ENCODE measurements around the gene KIF23. TPM values are rescaled to one million over a fixed set of nuclear protein-coding genes. Genes with fewer than 3 reads are reported as not detected.
A peak's percentile ranks its signal among the peaks of the same experiment; 100 is the strongest.

KIF23 gene
- total RNA-seq: 3.7 and 7.3 TPM in 2 replicates

DNA sequence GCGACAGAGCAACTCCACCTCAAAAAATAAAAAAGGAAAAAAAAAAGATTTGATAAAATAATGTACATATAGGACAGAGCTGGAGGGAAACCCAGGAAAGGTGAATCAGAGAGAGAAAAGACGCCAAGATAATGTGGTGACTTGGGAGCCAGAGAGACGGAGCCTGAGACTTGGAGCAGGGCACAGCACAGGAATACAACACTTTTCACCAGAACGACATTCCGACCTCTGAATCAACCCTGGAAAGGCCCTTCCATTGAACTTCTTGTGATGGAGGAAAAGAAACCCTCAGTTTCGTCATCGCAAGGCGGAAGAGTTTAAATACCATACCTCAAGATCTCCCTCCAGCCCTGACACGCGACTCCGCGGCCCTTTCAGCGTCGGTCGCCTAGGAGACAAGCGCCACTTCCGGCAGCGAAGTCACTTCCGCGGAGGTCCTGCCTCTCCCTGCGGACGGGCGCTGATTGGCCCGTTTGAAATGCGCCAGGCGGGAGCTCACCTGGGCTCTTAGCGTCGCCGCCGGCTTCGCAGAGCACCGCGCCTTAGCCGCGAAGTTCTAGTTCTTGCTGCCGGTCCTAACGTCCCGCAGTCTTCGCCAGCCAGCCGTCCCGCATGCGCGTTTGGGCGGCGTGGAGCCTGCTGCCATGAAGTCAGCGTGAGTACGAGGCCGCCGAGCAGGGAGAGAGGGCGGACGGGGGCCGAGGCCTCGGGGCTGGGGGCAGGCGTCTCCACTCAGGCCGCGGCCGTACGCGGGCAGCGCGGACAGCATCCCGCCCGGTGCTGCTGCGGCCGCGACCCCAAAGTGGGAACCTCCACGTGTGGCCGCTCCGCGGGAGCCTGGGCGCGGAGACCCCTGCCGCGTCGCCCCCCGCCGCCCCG lies at the start of gene KIF23:
TSS of gene KIF23 (plus strand) at position 528 of the 879 bp plus-strand sequence. CDS start at position 645, 117 bp downstream.
- Histone ChIP-seq H3K27me3 (ENCODE audit: control insufficient read depth, insufficient read depth, low read length) (no peaks in the 10 kb centered on the region), H3K36me3 (ENCODE audit: control insufficient read depth, insufficient read depth, low read length) (no peaks in the 10 kb centered on the region), H3K4me3 (ENCODE audit: low read depth, low read length) (peak within 1 kb of the TSS; percentile 83)
- FAIRE-seq (no peak), DNase-seq (ENCODE audit: low read depth) (peak; percentile 90)
- TF ChIP-seq, protein P1, sequence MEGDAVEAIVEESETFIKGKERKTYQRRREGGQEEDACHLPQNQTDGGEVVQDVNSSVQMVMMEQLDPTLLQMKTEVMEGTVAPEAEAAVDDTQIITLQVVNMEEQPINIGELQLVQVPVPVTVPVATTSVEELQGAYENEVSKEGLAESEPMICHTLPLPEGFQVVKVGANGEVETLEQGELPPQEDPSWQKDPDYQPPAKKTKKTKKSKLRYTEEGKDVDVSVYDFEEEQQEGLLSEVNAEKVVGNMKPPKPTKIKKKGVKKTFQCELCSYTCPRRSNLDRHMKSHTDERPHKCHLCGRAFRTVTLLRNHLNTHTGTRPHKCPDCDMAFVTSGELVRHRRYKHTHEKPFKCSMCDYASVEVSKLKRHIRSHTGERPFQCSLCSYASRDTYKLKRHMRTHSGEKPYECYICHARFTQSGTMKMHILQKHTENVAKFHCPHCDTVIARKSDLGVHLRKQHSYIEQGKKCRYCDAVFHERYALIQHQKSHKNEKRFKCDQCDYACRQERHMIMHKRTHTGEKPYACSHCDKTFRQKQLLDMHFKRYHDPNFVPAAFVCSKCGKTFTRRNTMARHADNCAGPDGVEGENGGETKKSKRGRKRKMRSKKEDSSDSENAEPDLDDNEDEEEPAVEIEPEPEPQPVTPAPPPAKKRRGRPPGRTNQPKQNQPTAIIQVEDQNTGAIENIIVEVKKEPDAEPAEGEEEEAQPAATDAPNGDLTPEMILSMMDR (IDR thresholded peaks at IDR 0.05; ENCODE audit: insufficient read depth, low read length, severe bottlenecking): no peak

DNA sequence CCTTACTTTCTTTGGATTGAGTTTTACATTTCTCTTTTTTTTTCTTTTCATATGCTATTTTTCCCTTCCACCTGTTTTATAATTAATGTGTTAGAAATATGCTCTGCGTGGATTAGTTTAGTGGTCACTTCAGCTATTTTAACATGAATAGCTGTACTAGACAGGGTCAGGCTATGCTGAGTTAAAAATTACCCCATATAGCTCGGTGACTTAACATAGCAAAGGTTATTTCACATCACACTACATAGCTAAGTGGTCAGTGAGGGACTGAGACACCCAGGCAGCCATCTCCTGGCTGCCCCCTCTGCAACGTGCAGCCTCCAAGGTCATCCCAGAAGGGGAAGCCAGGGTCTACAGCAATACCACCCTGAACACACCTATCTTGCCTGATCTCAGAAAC lies 46.9 kb upstream of the KIF23 start:
- no peaks in the 10 kb centered on the region for H3K36me3 ChIP-seq (ENCODE audit: control insufficient read depth, insufficient read depth, low read length)
- DNase-seq (ENCODE audit: low read depth) (no peak), FAIRE-seq (no peak)
- H3K27me3 ChIP-seq (ENCODE audit: control insufficient read depth, insufficient read depth, low read length): no peaks in the 10 kb centered on the region
- H3K4me3 ChIP-seq (ENCODE audit: low read depth, low read length): no peak overlapping the region
- TF ChIP-seq, protein P1 (IDR thresholded peaks at IDR 0.05; ENCODE audit: insufficient read depth, low read length, severe bottlenecking): no peak

DNA sequence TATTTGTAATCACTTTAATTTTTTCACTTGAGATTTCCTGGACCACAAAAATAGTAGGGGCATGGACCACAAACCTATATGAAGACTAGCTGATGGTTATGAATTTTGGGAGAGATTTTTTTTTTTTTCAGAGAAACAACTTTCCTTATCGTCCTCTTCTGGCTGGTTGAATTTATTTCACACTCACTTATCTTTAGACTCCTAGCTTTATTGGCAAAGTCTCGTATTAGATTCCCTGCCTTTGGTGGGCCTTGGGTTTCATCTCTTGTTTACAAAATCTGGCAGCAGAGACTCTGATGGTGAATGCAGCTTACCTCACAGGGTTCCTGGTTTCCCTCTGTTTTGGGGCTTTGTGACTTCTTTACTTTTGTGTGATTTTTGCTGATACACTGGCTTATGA lies 44.5 kb upstream of the KIF23 start:
- Histone ChIP-seq H3K4me3 (ENCODE audit: low read depth, low read length) (no peak overlapping the region), H3K36me3 (ENCODE audit: control insufficient read depth, insufficient read depth, low read length) (no peaks in the 10 kb centered on the region), H3K27me3 (ENCODE audit: control insufficient read depth, insufficient read depth, low read length) (no peaks in the 10 kb centered on the region)
- no peak for DNase-seq (ENCODE audit: low read depth)
- TF ChIP-seq, protein P1 (IDR thresholded peaks at IDR 0.05; ENCODE audit: insufficient read depth, low read length, severe bottlenecking): no peak
- no peak for FAIRE-seq

DNA sequence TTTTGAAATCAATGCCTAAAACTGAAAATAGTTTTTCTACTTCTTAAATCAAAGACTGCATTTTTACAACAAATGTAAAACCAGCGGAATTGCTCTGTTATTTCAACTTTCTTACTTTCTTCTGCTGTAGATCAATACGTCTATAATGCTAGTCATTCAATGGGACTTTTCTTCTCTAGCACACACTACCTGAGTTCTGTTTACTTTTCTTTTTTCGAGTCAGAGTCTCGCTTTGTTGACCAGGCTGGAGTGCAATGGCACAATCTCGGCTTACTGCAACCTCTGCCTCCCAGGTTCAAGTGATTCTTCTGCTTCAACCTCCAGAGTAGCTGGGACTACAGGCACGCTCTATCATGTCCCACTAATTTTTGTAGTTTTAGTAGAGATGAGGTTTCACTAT lies 40.7 kb upstream of the KIF23 start:
- H3K27me3 ChIP-seq (ENCODE audit: control insufficient read depth, insufficient read depth, low read length): no peaks in the 10 kb centered on the region
- FAIRE-seq: no peak
- DNase-seq (ENCODE audit: low read depth): no peak

DNA sequence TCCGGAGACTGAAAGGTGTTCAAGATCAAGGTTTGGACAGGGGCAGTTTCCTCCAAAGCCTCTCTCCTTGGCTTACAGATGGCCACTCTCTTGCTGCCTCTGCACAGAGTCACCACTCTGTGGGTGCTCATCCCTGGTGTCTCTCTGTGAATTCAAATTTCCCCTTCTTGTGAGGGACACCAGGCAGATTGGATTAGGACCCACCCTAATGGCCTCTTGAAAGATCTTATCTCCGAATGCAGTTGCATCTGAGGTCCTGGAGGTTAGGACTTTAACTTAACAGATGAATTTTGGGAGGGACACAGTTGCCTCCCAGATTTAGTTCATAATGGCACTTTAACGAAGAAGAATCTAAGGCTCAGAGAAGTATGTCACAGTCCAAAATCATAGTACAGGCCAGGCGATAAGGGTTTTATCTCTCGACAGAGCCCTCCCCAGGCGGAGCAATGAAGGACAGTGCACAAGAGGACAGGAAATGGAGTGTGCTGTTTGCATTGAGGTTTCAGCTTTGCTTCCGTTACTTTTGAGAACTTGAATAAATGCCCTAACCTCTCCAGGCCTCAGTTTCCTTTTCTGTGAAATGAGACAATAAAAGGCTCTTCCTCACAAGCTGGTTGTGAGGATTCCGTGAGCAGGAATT lies 38.9 kb upstream of the KIF23 start:
- FAIRE-seq (no peak), DNase-seq (ENCODE audit: low read depth) (no peak)
- TF ChIP-seq, protein P1 (IDR thresholded peaks at IDR 0.05; ENCODE audit: insufficient read depth, low read length, severe bottlenecking): no peak
- Histone ChIP-seq H3K4me3 (ENCODE audit: low read depth, low read length) (no peak overlapping the region), H3K36me3 (ENCODE audit: control insufficient read depth, insufficient read depth, low read length) (no peaks in the 10 kb centered on the region), H3K27me3 (ENCODE audit: control insufficient read depth, insufficient read depth, low read length) (no peaks in the 10 kb centered on the region)

More for the DNA sequence above, 40.7 kb upstream of the KIF23 start:
- TF ChIP-seq, protein P1 (IDR thresholded peaks at IDR 0.05; ENCODE audit: insufficient read depth, low read length, severe bottlenecking): no peak
- H3K4me3 ChIP-seq (ENCODE audit: low read depth, low read length): no peak overlapping the region
- no peaks in the 10 kb centered on the region for H3K36me3 ChIP-seq (ENCODE audit: control insufficient read depth, insufficient read depth, low read length)
